ENCODE results near the gene HTR4. TPM values are rescaled to one million over a fixed set of nuclear protein-coding genes. Genes with fewer than 3 reads are reported as not detected.

Gene HTR4
- total and polyA plus RNA-seq, 2 donors (not counting 3 experiments of a cell fraction or from before 2014, with no cell fraction given), result not detected

DNA sequence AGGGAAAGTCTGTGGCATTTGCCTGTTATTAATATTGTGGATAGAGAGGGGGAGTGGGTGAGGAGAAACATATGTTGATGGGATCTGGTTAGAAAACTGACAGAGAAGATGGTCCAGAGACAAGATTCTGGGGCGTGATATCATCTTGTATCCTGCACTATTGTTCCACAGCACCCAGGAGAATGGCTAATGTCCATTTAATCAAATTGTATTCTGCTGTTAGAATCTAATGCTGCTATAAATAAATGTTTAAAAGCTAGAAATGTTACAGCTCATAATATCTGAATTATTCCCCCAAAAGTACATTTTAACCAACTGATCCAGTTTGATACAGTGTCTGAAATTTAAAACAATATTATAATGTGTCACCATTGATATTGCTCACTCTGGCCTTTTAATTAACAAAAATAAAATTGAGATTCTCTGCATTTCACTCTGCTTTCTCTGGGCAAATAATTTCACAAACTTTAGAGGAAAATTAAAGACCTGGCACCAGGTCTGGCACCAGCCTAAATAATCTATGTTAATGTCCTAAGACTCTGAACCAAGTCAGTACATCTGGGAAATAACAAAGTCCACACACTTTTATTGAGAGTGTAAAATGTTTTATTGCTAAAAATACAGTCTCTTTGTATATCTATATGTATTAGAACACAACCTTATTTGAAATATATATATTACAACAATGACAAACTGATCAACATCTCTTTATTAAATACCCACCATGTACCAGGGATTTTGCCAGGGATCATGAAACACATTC is 18.8 kb downstream of the HTR4 start:
- Histone ChIP-seq H3K27ac (ENCODE audit: insufficient read depth, low read depth, low read length) (no peak overlapping the region), H3K9me1 (replicated peaks; ENCODE audit: control insufficient read depth, extremely low read depth, insufficient read depth, low read length) (no peaks in the 10 kb centered on the region), H3K4me2 (ENCODE audit: insufficient read depth, low read length) (no peak overlapping the region), H4K20me1 (replicated peaks; ENCODE audit: control insufficient read depth, extremely low read depth, insufficient read depth, low read length) (no peaks in the 10 kb centered on the region), H2AFZ (ENCODE audit: low read depth, low read length) (no peak overlapping the region), H3K27me3 (ENCODE audit: control insufficient read depth in 2 of 2, insufficient read depth in 2 of 2, low read length in 2 of 2) (peaks cover 2 to 6% of the 10 kb centered on the region in 2 experiments), H3K9me3 (replicated peaks; ENCODE audit: control insufficient read depth, insufficient read depth, low read length) (no peaks in the 10 kb centered on the region), H3K4me3 (replicated peaks in 1 of 3; ENCODE audit: insufficient read depth in 1 of 3, low read depth in 1 of 3, low read length in 3 of 3) (no peak overlapping the region), H3K9ac (replicated peaks; ENCODE audit: extremely low read depth, insufficient read depth, low read length) (no peak overlapping the region), H3K79me2 (ENCODE audit: control insufficient read depth, insufficient read depth, low read length) (no peaks in the 10 kb centered on the region), H3K4me1 (ENCODE audit: control insufficient read depth, extremely low read depth, insufficient read depth, low read length) (no peaks in the 10 kb centered on the region), H3K36me3 (ENCODE audit: control insufficient read depth in 2 of 2, extremely low read depth in 1 of 2, insufficient read depth in 2 of 2, low read length in 2 of 2) (no peaks in the 10 kb centered on the region)
- dilution Hi-C loops (cut with MboI; ENCODE audit: extremely low pct_ligation_motif_present, low sequenced_read_pairs), result no loop called here
- POLR2A ChIA-PET, result no interaction called here
- CTCF ChIA-PET, result no interaction called here
- FAIRE-seq (no peak), DNase-seq (ENCODE audit: low read depth, low spot score) (no peak)
- intact Hi-C loops (cut with micrococcal nuclease), result no loop called here
- BruUV-seq (replicated peaks), result no TSS peak
- TF ChIP-seq, protein P1, sequence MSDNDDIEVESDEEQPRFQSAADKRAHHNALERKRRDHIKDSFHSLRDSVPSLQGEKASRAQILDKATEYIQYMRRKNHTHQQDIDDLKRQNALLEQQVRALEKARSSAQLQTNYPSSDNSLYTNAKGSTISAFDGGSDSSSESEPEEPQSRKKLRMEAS (IDR thresholded peaks at IDR 0.05; ENCODE audit: insufficient read depth, insufficient read length), result no peak
- TF ChIP-seq POLR2A (IDR thresholded peaks at IDR 0.05; ENCODE audit: low read depth, low read length) (no peak), EZH2 (IDR thresholded peaks at IDR 0.05; ENCODE audit: borderline replicate concordance, low read depth, low read length, severe bottlenecking) (no peak), GATA2 (IDR thresholded peaks at IDR 0.05; ENCODE audit: insufficient read depth, insufficient read length, low read depth, low read length) (no peak), JUN (IDR thresholded peaks at IDR 0.05; ENCODE audit: borderline replicate concordance, insufficient read depth, insufficient read length, low read depth) (no peak), FOS (IDR thresholded peaks at IDR 0.05; ENCODE audit: borderline replicate concordance, insufficient read depth, low read length) (no peak), MYC (IDR thresholded peaks at IDR 0.05; ENCODE audit: low read depth, low read length) (no peak), CTCF (IDR thresholded peaks at IDR 0.05; ENCODE audit: extremely low read depth in 1 of 2, insufficient read depth in 1 of 2, low read depth in 1 of 2, low read length in 2 of 2) (no peak), POLR2AphosphoS5 (IDR thresholded peaks at IDR 0.05; ENCODE audit: insufficient read depth, low read depth, low read length) (no peak)
